Small intestine (tissue), 7 donors: Measurements from ENCODE around the gene FSIP1. TPM values are rescaled to one million over a fixed set of nuclear protein-coding genes. Genes with fewer than 3 reads are reported as not detected.
A peak's percentile ranks its signal among the peaks of the same experiment; 100 is the strongest.

ENCODE experiments used
- DNase-seq, 2 donors: peaks; one replicate each; pipeline versions ENCODE4 v3.0.0 to v3.0.0-alpha.2; 2013
- FAIRE-seq: peaks from 2 replicates; lab custom pipeline; 2012; peaks lifted over from hg19 to GRCh38; lab: Jason Lieb, UNC
- H3K27ac ChIP-seq, 3 donors: one replicate each; pipeline ENCODE4 v1.5.1; 2013; ENCODE audit warnings: low read length in 2 of 3, mild to moderate bottlenecking in 2 of 3, control low read depth in 1 of 3, inconsistent platforms in 1 of 3, low read depth in 1 of 3, moderate library complexity in 1 of 3
- H3K27me3 ChIP-seq, 3 donors: one replicate each; pipeline ENCODE4 v1.6.1; 2013; ENCODE audit warnings: low read length in 3 of 3, inconsistent platforms in 1 of 3; ENCODE audit not compliant: control insufficient read depth in 3 of 3, insufficient read depth in 3 of 3
- H3K36me3 ChIP-seq, 3 donors: one replicate each; pipeline ENCODE4 v1.6.1; 2013; ENCODE audit warnings: low read length in 3 of 3, inconsistent platforms in 1 of 3, low read depth in 1 of 3, mild to moderate bottlenecking in 1 of 3, moderate library complexity in 1 of 3; ENCODE audit not compliant: control insufficient read depth in 3 of 3, insufficient read depth in 2 of 3
- H3K4me1 ChIP-seq, 3 donors: one replicate each; pipeline ENCODE4 v1.6.1; 2013; ENCODE audit warnings: low read length in 2 of 3, inconsistent platforms in 1 of 3, low read depth in 1 of 3, mild to moderate bottlenecking in 1 of 3, moderate library complexity in 1 of 3; ENCODE audit not compliant: control insufficient read depth in 3 of 3, insufficient read depth in 2 of 3
- H3K4me3 ChIP-seq, 3 donors: one replicate each; pipeline ENCODE4 v1.5.1; 2013; ENCODE audit warnings: low read length in 3 of 3, control low read depth in 1 of 3, inconsistent platforms in 1 of 3, low read depth in 1 of 3, mild to moderate bottlenecking in 1 of 3, moderate library complexity in 1 of 3
- H3K9me3 ChIP-seq, 2 donors: one replicate each; pipeline ENCODE4 v1.6.1; 2013; ENCODE audit warnings: low read depth in 1 of 2, low read length in 1 of 2; ENCODE audit not compliant: control insufficient read depth in 2 of 2, insufficient read depth in 1 of 2
- WGBS, 3 donors: extraction: QIAGEN DNeasy Blood & Tissue Kit; methylation state at CpG; one replicate each; pipeline ENCODE4 v1.1.7; 2013; 5-methylcytosine and 5-hydroxymethylcytosine counted together
- polyA plus RNA-seq, 4 donors: library from polyadenylated mRNA; stranded (reverse) in 3 of 4; unstranded in 1 of 4; fragments of 200-250 nt in 3 of 4; fragments of 120-200 nt in 1 of 4; gene quantifications; one replicate each; pipeline versions ENCODE4 v1.2.1 to v1.2.3, GENCODE V29; 2013
- donor health status: healthy with polysubstance abuse.
- donor health status: control.
- donor health status: control.
- donor health status: Bipolar disorder and iron deficiency.
- donor health status: healthy.

The FSIP1 gene
- polyA plus RNA-seq, 4 donors: 0.12 to 0.72 TPM; not detected in 2

- no peaks in the 10 kb centered on the region for H3K36me3 ChIP-seq
- no peak overlapping the region for H3K27ac ChIP-seq
- H3K27me3 ChIP-seq: no peaks in the 10 kb centered on the region
- WGBS, 3 donors: 82 to 84% (median 84%) methylated on average over 19 to 20 of the region's 20 CpGs
- FAIRE-seq (no peak), DNase-seq (no peak)
- H3K4me3 ChIP-seq: no peak overlapping the region
- no peaks in the 10 kb centered on the region for H3K4me1 ChIP-seq
- no peaks in the 10 kb centered on the region for H3K9me3 ChIP-seq
These were observed 137.3 kb downstream of the FSIP1 start for GRCh38 chr15:39645138-39645975.

- 82 to 83% (median 83%) methylated on average over 13 of the region's 13 CpGs for WGBS, 3 donors
- no peaks in the 10 kb centered on the region for H3K36me3 ChIP-seq
- no peaks in the 10 kb centered on the region for H3K27me3 ChIP-seq
- no peak overlapping the region for H3K4me3 ChIP-seq
- H3K4me1 ChIP-seq: no peaks in the 10 kb centered on the region
- no peak for DNase-seq
- no peak for FAIRE-seq
- no peak overlapping the region for H3K27ac ChIP-seq
- H3K9me3 ChIP-seq: no peaks in the 10 kb centered on the region
These were observed 138.5 kb downstream of the FSIP1 start for GRCh38 chr15:39644136-39644535.

- no peaks in the 10 kb centered on the region for H3K9me3 ChIP-seq
- H3K36me3 ChIP-seq: no peaks in the 10 kb centered on the region
- no peak overlapping the region for H3K4me3 ChIP-seq
- H3K27me3 ChIP-seq: no peaks in the 10 kb centered on the region
- FAIRE-seq (no peak), DNase-seq (no peak)
- H3K4me1 ChIP-seq: no peaks in the 10 kb centered on the region
- WGBS, 3 donors: 76 to 83% (median 81%) methylated on average over 1 of the region's 1 CpG
- H3K27ac ChIP-seq: no peak overlapping the region
These were observed 138.9 kb downstream of the FSIP1 start for GRCh38 chr15:39643727-39644126.

GRCh38 chr15:39642011-39642640, 140.5 kb downstream of the FSIP1 start:
- Histone ChIP-seq H3K36me3 (no peaks in the 10 kb centered on the region), H3K27me3 (no peaks in the 10 kb centered on the region), H3K27ac (no peak overlapping the region), H3K4me3 (no peak overlapping the region), H3K4me1 (no peaks in the 10 kb centered on the region), H3K9me3 (no peaks in the 10 kb centered on the region)
- 46 to 60% (median 48%) methylated on average over 5 of the region's 5 CpGs for whole genome bisulfite sequencing, 3 donors
- FAIRE-seq (no peak), DNase-seq (peak in 1 of 2 donors; percentile 6)

- Histone ChIP-seq H3K27ac (no peak overlapping the region), H3K4me3 (no peak overlapping the region), H3K4me1 (no peaks in the 10 kb centered on the region), H3K36me3 (no peaks in the 10 kb centered on the region), H3K27me3 (no peaks in the 10 kb centered on the region), H3K9me3 (no peaks in the 10 kb centered on the region)
- DNase-seq (peak; percentile 18), FAIRE-seq (no peak)
- WGBS, 3 donors: 39 to 75% (median 43%) methylated on average over 11 of the region's 11 CpGs
These were observed 141.3 kb downstream of the FSIP1 start for GRCh38 chr15:39641191-39641889.

GRCh38 chr15:39640665-39641064, 142.0 kb downstream of the FSIP1 start:
- no peak for FAIRE-seq
- Histone ChIP-seq H3K27me3 (no peaks in the 10 kb centered on the region), H3K4me1 (no peaks in the 10 kb centered on the region), H3K9me3 (no peaks in the 10 kb centered on the region), H3K27ac (no peak overlapping the region), H3K4me3 (no peak overlapping the region), H3K36me3 (no peaks in the 10 kb centered on the region)
- DNase-seq: no peak
- 47 to 66% (median 61%) methylated on average over 3 of the region's 3 CpGs for WGBS, 3 donors

GRCh38 chr15:39639037-39639436, 143.6 kb downstream of the FSIP1 start:
- Histone ChIP-seq H3K36me3 (no peaks in the 10 kb centered on the region), H3K4me1 (no peaks in the 10 kb centered on the region), H3K4me3 (no peak overlapping the region), H3K27ac (no peak overlapping the region), H3K9me3 (no peaks in the 10 kb centered on the region), H3K27me3 (no peaks in the 10 kb centered on the region)
- FAIRE-seq: no peak
- DNase-seq: no peak
- WGBS, 3 donors: 68 to 85% (median 85%) methylated on average over 1 of the region's 1 CpG

- H3K27me3 ChIP-seq: no peaks in the 10 kb centered on the region
- no peak overlapping the region for H3K4me3 ChIP-seq
- FAIRE-seq: no peak
- no peaks in the 10 kb centered on the region for H3K4me1 ChIP-seq
- H3K36me3 ChIP-seq: no peaks in the 10 kb centered on the region
- WGBS, 3 donors: 98 to 100% (median 100%) methylated on average over 1 of the region's 1 CpG
- H3K27ac ChIP-seq: no peak overlapping the region
- DNase-seq: no peak
- H3K9me3 ChIP-seq: no peaks in the 10 kb centered on the region
These were observed 144.6 kb downstream of the FSIP1 start for GRCh38 chr15:39638041-39638440.
